Activated B cell treated with CpG ODN at 0.5 μM for 24 hours (primary cell): ENCODE measurements around the gene RESP18. TPM values are rescaled to one million over a fixed set of nuclear protein-coding genes. Genes with fewer than 3 reads are reported as not detected.
"Not testable (repeated sequence)": the region's sequence is repeated elsewhere in the genome, so short reads cannot be mapped to it uniquely, and the experiment has no call there.

Source experiments
- ATAC-seq: fragments of 200-7000 bp; cut with Tn5 transposase; one replicate; pipeline ENCODE4 v1.10.0; 2021; ENCODE audit warnings: low read depth, mild to moderate bottlenecking, moderate library complexity
- CTCF ChIA-PET: fragments of 350-600 bp; sonication (Branson Sonifier 250); formaldehyde crosslinking; loops from one replicate; lab custom pipeline; 2021; ENCODE audit warnings: antibody characterized with exemption; lab: Charles Lee
- POLR2A ChIA-PET: fragments of 350-600 bp; sonication (Branson Sonifier 250); formaldehyde crosslinking; loops from one replicate; lab custom pipeline; 2021; ENCODE audit warnings: antibody characterized with exemption; lab: Charles Lee
- DNase-seq: peaks from one replicate; pipeline ENCODE4 v3.0.0; 2022
- H3K27ac Mint-ChIP-seq: one replicate; pipeline ENCODE4 v1.8.0; 2020; ENCODE audit warnings: mixed read lengths
- H3K27me3 Mint-ChIP-seq: one replicate; pipeline ENCODE4 v1.8.0; 2021; ENCODE audit warnings: mixed read lengths
- H3K36me3 Mint-ChIP-seq: one replicate; pipeline ENCODE4 v1.8.0; 2021; ENCODE audit warnings: low read depth, mixed read lengths
- H3K4me1 Mint-ChIP-seq: one replicate; pipeline ENCODE4 v1.8.0; 2021; ENCODE audit warnings: mixed read lengths
- H3K4me3 Mint-ChIP-seq: one replicate; pipeline ENCODE4 v1.8.0; 2020; ENCODE audit warnings: mild to moderate bottlenecking, mixed read lengths
- H3K9me3 Mint-ChIP-seq: one replicate; pipeline ENCODE4 v1.8.0; 2020; ENCODE audit warnings: mixed read lengths
- intact Hi-C: fragments of 100-400 bp; cut with micrococcal nuclease; formaldehyde crosslinking; loops from one replicate; pipeline ENCODE4 v1.15.1; 2024
- total RNA-seq: library from RNA; stranded (reverse); gene quantifications from 2 replicates; pipeline ENCODE4 v1.2.3, GENCODE V29; 2022
- TF ChIP-seq, protein P1 (sequence below): fragments of 200-600 bp; IDR thresholded peaks from one replicate; pipeline ENCODE4 v1.8.0; 2022; ENCODE audit warnings: antibody characterized with exemption, mild to moderate bottlenecking

RESP18 gene
- total RNA-seq, 1 donor from 2014 or later = not detected

DNA sequence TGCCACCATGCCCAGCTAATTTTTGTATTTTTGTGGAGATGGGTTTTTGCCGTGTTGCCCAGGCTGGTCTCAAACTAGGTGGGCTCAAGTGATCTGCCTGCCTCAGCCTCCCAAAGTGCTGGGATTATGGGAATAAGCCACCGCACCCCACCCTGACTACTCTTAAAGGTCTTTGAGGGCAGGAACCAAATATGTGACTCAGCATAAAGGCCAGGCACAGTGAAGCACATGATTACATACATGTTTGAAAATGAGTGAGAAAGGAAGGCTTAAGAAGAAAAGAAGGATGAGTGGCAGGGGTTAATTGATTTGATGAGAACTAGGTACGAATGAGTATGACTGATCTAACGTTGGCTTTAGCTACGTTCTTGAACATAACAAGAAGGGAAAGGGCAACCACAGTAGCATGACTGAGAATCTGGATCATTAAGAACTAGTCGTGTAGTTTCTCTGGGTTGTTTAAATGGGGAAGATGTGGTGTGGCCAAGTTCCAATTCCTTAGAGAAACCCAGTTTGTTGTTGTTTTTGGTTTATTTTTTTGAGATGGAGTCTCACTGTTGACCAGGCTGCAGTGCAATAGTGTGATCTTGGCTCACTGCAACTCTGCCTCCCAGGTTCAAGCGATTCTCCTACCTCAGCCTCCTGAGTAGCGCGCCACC is 6.8 kb downstream of the RESP18 start:
- Mint-ChIP-seq H3K4me3 (no peak overlapping the region), H3K36me3 (no peaks in the 10 kb centered on the region), H3K27ac (no peak overlapping the region), H3K27me3 (peaks cover 59% of the 10 kb centered on the region), H3K4me1 (peaks cover 2% of the 10 kb centered on the region), H3K9me3 (no peaks in the 10 kb centered on the region)
- intact Hi-C loops = no loop called here
- ATAC-seq (no peak), DNase-seq (no peak)
- CTCF ChIA-PET = no interaction called here
- TF ChIP-seq, protein P1, sequence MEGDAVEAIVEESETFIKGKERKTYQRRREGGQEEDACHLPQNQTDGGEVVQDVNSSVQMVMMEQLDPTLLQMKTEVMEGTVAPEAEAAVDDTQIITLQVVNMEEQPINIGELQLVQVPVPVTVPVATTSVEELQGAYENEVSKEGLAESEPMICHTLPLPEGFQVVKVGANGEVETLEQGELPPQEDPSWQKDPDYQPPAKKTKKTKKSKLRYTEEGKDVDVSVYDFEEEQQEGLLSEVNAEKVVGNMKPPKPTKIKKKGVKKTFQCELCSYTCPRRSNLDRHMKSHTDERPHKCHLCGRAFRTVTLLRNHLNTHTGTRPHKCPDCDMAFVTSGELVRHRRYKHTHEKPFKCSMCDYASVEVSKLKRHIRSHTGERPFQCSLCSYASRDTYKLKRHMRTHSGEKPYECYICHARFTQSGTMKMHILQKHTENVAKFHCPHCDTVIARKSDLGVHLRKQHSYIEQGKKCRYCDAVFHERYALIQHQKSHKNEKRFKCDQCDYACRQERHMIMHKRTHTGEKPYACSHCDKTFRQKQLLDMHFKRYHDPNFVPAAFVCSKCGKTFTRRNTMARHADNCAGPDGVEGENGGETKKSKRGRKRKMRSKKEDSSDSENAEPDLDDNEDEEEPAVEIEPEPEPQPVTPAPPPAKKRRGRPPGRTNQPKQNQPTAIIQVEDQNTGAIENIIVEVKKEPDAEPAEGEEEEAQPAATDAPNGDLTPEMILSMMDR = no peak
- POLR2A ChIA-PET = no interaction called here

DNA sequence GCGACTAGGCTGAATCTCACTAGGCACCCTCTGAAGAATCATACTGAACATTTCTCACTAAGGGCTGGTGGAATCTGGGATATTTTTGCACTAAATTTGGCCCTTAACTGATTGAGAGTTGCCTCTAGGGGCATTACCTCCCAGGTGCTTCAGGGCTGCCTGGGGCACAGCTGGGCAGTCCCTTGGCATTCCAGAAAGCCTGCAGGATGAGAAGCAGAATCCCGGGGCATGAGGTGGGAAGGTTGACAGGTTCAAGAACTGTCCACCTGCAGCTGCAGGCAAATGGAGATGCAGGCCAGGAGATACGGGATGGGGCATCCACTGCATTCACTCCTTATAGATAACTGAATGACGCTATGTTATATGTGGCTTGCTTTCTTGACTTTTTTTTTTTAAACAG is 7.4 kb downstream of the RESP18 start:
- intact Hi-C loops = no loop called here
- Mint-ChIP-seq H3K9me3 (no peaks in the 10 kb centered on the region), H3K27ac (no peak overlapping the region), H3K4me3 (no peak overlapping the region), H3K36me3 (no peaks in the 10 kb centered on the region), H3K4me1 (peaks cover 3% of the 10 kb centered on the region), H3K27me3 (peaks cover 54% of the 10 kb centered on the region)
- DNase-seq (no peak), ATAC-seq (no peak)
- CTCF ChIA-PET = interaction anchor here (0.7 kb wide), 1 partner anchor 330 kb away, joined by 3 read pairs; no protein-coding TSS in a partner anchor
- POLR2A ChIA-PET = no interaction called here
- TF ChIP-seq, protein P1 = no peak

DNA sequence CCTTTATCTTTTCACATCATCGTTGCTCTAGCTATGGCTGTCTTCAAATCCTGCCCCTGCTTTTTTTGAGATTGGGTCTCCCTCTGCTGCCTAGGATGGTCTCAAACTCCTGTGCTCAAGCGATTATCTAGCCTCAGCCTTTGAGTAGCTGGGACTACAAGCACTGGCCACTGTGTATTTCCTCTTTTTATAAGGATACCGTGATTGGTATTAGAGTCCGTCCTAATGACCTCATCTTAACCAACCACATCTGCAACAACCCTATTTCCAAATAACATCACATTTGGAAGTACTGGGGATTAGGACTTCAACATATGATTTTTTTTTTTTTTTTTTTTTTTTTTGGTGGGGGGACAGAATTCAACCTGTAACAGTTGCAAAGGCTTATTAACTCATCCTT is 9.1 kb downstream of the RESP18 start:
- Mint-ChIP-seq H3K27ac (no peak overlapping the region), H3K9me3 (no peaks in the 10 kb centered on the region), H3K4me3 (no peak overlapping the region), H3K36me3 (no peaks in the 10 kb centered on the region), H3K4me1 (peaks cover 3% of the 10 kb centered on the region), H3K27me3 (peaks cover 46% of the 10 kb centered on the region)
- POLR2A ChIA-PET = no interaction called here
- CTCF ChIA-PET = no interaction called here
- intact Hi-C loops = loop anchor here (5.0 kb wide), 1 partner anchor 536 kb away; no protein-coding TSS in a partner anchor
- DNase-seq = no peak
- TF ChIP-seq, protein P1 = no peak
- no peak for ATAC-seq

GRCh38 chr2:219314804-219315468 is 17.6 kb downstream of the RESP18 start:
- CTCF ChIA-PET = no interaction called here
- Mint-ChIP-seq H3K27me3 (peaks cover 24% of the 10 kb centered on the region), H3K4me3 (no peak overlapping the region), H3K27ac (no peak overlapping the region), H3K36me3 (no peaks in the 10 kb centered on the region), H3K4me1 (no peaks in the 10 kb centered on the region), H3K9me3 (no peaks in the 10 kb centered on the region)
- TF ChIP-seq, protein P1 = no peak
- intact Hi-C loops = no loop called here
- POLR2A ChIA-PET = interaction anchor here (0.7 kb wide), 1 partner anchor 282 kb away, joined by 5 read pairs; no protein-coding TSS in a partner anchor
- ATAC-seq (no peak), DNase-seq (no peak)

- H3K4me3 Mint-ChIP-seq, ATAC-seq, H3K27ac Mint-ChIP-seq, POLR2A ChIA-PET, CTCF ChIA-PET, H3K9me3 Mint-ChIP-seq, intact Hi-C loops, H3K36me3 Mint-ChIP-seq, H3K4me1 Mint-ChIP-seq, DNase-seq: not testable (repeated sequence)
- H3K27me3 Mint-ChIP-seq = peaks cover 35% of the 10 kb centered on the region
Observed at GRCh38 chr2:219312683-219313263, 19.8 kb downstream of the RESP18 start.
